ENCODE data around the gene THY1.
A peak's percentile ranks its signal among the peaks of the same experiment; 100 is the strongest.

THY1 gene

GRCh38 chr11:119377112-119377901 is 45.7 kb downstream of the THY1 start:
- H3K27me3 Mint-ChIP-seq: peaks cover 3% of the 10 kb centered on the region
- no peak overlapping the region for H3K27ac Mint-ChIP-seq
- H3K9me3 Mint-ChIP-seq: no peaks in the 10 kb centered on the region
- peaks cover 5% of the 10 kb centered on the region for H3K4me1 Mint-ChIP-seq
- H3K36me3 Mint-ChIP-seq (ENCODE audit: low read depth): no peaks in the 10 kb centered on the region
- no peak for ATAC-seq
- H3K4me3 Mint-ChIP-seq: no peak overlapping the region
- DNase-seq: no peak

DNA sequence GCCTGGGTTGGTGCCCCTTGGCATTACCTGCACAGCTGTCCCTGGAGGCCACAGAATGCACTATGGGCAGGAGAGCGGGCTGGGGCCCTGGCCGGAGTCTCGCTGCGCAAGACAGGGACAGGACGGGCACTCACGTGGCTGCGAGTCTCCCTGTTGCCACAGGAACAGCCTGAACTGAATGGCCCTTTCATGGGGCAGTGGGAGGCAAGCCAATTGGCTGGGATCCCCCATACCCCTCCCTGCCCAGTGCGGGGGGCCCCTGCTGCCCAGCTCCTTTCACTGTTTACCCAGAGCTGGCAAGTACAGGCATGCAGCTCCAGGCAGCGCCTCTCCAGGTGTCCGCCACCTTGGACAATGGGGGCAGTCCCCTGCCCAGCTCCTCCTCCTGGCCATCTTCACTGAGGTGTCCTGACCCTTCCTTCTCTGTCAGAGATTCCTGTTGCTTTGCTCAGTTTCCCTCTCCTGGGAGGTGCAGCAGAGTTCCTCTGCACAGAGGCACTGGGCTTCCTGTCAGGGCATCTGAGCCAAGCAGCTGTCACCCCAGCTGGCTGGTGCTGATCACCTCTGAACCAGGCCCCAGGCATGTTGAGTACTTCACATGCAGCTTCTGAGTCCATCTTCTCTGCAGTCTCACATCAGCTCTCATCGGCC is 46.6 kb downstream of the THY1 start:
- Mint-ChIP-seq H3K27ac (no peak overlapping the region), H3K9me3 (no peaks in the 10 kb centered on the region), H3K4me3 (no peak overlapping the region), H3K36me3 (ENCODE audit: low read depth) (no peaks in the 10 kb centered on the region), H3K27me3 (peaks cover 1% of the 10 kb centered on the region), H3K4me1 (peaks cover 5% of the 10 kb centered on the region)
- no peak for ATAC-seq
- no peak for DNase-seq

GRCh38 chr11:119375337-119376196 is 47.4 kb downstream of the THY1 start:
- Mint-ChIP-seq H3K9me3 (no peaks in the 10 kb centered on the region), H3K27me3 (peaks cover 1% of the 10 kb centered on the region), H3K36me3 (ENCODE audit: low read depth) (no peaks in the 10 kb centered on the region), H3K27ac (no peak overlapping the region), H3K4me3 (no peak overlapping the region), H3K4me1 (peaks cover 5% of the 10 kb centered on the region)
- ATAC-seq (no peak), DNase-seq (no peak)

DNA sequence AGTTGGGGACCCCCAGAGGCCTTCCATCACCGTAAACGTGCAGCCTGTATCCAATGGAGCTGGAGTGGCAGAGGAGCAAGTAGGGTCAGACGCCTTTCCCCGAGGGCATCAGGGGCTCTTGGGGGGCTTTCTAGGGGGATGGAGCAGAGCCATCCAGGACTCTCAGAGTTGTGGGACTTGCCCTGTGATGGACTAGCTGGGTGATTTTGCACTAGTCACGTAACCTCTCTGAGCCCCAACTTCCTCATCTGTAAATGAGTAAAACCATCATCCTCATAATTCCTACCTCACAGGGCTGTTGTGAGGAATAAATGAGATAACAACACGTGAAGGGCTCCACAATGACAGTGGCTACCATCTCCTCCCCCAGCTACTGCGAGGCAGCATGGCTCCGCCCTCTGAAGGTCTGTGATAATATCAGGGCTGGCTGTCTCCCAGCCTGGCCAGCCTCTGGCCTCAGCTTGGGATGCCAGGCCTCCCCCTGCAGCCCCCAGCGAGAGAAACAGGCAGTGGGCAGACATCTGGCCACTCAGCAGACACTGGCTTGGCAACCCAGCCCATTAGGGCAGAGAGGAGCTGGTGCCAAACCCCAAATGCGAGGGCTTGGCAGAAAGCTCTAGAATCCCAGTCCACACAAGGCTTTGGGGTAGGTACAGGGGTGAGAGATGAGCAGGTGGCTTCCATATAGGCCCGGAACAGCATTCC is 48.2 kb downstream of the THY1 start:
- peaks cover 4% of the 10 kb centered on the region for H3K27me3 Mint-ChIP-seq
- peaks cover 5% of the 10 kb centered on the region for H3K4me1 Mint-ChIP-seq

GRCh38 chr11:119373921-119374631 is 48.9 kb downstream of the THY1 start:
- no peaks in the 10 kb centered on the region for H3K36me3 Mint-ChIP-seq (ENCODE audit: low read depth)
- ATAC-seq (no peak), DNase-seq (peak; percentile 53)
- H3K9me3 Mint-ChIP-seq: no peaks in the 10 kb centered on the region
- peaks cover 4% of the 10 kb centered on the region for H3K27me3 Mint-ChIP-seq
- H3K4me1 Mint-ChIP-seq: peaks cover 5% of the 10 kb centered on the region
- no peak overlapping the region for H3K4me3 Mint-ChIP-seq
- no peak overlapping the region for H3K27ac Mint-ChIP-seq

More for the DNA sequence above, 48.2 kb downstream of the THY1 start:
- Mint-ChIP-seq H3K36me3 (ENCODE audit: low read depth) (no peaks in the 10 kb centered on the region), H3K9me3 (no peaks in the 10 kb centered on the region), H3K27ac (no peak overlapping the region), H3K4me3 (no peak overlapping the region)
- DNase-seq: no peak
- no peak for ATAC-seq

- ATAC-seq (no peak), DNase-seq (no peak)
- Mint-ChIP-seq H3K4me1 (peaks cover 5% of the 10 kb centered on the region), H3K36me3 (ENCODE audit: low read depth) (no peaks in the 10 kb centered on the region), H3K27ac (no peak overlapping the region), H3K9me3 (no peaks in the 10 kb centered on the region), H3K4me3 (no peak overlapping the region), H3K27me3 (peaks cover 4% of the 10 kb centered on the region)
These were observed 49.7 kb downstream of the THY1 start for GRCh38 chr11:119373059-119373920.

GRCh38 chr11:119372260-119373058 is 50.5 kb downstream of the THY1 start:
- H3K4me3 Mint-ChIP-seq: no peak overlapping the region
- H3K27me3 Mint-ChIP-seq: peaks cover 7% of the 10 kb centered on the region
- no peak for DNase-seq
- H3K36me3 Mint-ChIP-seq (ENCODE audit: low read depth): no peaks in the 10 kb centered on the region
- H3K4me1 Mint-ChIP-seq: peaks cover 5% of the 10 kb centered on the region
- no peaks in the 10 kb centered on the region for H3K9me3 Mint-ChIP-seq
- no peak overlapping the region for H3K27ac Mint-ChIP-seq
- ATAC-seq: no peak

GRCh38 chr11:119371778-119372182 is 51.2 kb downstream of the THY1 start:
- Mint-ChIP-seq H3K27me3 (peaks cover 12% of the 10 kb centered on the region), H3K36me3 (ENCODE audit: low read depth) (no peaks in the 10 kb centered on the region), H3K27ac (no peak overlapping the region), H3K4me3 (no peak overlapping the region), H3K4me1 (peaks cover 5% of the 10 kb centered on the region), H3K9me3 (no peaks in the 10 kb centered on the region)
- no peak for DNase-seq
- no peak for ATAC-seq

GRCh38 chr11:119371067-119371601 is 51.8 kb downstream of the THY1 start:
- Mint-ChIP-seq H3K4me3 (no peak overlapping the region), H3K36me3 (ENCODE audit: low read depth) (no peaks in the 10 kb centered on the region), H3K27me3 (peaks cover 18% of the 10 kb centered on the region)

GRCh38 chr11:119370486-119371046 is 52.4 kb downstream of the THY1 start:
- H3K4me1 Mint-ChIP-seq: peaks cover 5% of the 10 kb centered on the region
- H3K36me3 Mint-ChIP-seq (ENCODE audit: low read depth): no peaks in the 10 kb centered on the region
- no peaks in the 10 kb centered on the region for H3K9me3 Mint-ChIP-seq
- H3K27ac Mint-ChIP-seq: no peak overlapping the region
- no peak for DNase-seq
- peaks cover 22% of the 10 kb centered on the region for H3K27me3 Mint-ChIP-seq
- H3K4me3 Mint-ChIP-seq: no peak overlapping the region
- no peak for ATAC-seq

More at GRCh38 chr11:119371067-119371601, 51.8 kb downstream of the THY1 start:
- Mint-ChIP-seq H3K4me1 (peaks cover 5% of the 10 kb centered on the region), H3K27ac (no peak overlapping the region), H3K9me3 (no peaks in the 10 kb centered on the region)
- DNase-seq: no peak
- no peak for ATAC-seq

- Mint-ChIP-seq H3K4me3 (no peak overlapping the region), H3K27ac (no peak overlapping the region), H3K9me3 (no peaks in the 10 kb centered on the region), H3K36me3 (ENCODE audit: low read depth) (no peaks in the 10 kb centered on the region), H3K4me1 (peaks cover 8% of the 10 kb centered on the region), H3K27me3 (peaks cover 34% of the 10 kb centered on the region)
- DNase-seq (no peak), ATAC-seq (no peak)
These were observed 53.6 kb downstream of the THY1 start for GRCh38 chr11:119369132-119369925.
